Natural killer cell treated with Interleukin-12 subunit alpha and Interleukin-12 subunit beta and Interleukin-15 and Interleukin-18, amount 100 ng/mL, for 72 hours (primary cell): ENCODE data around the gene GMCL1. TPM values are rescaled to one million over a fixed set of nuclear protein-coding genes. Genes with fewer than 3 reads are reported as not detected.
"Not testable (repeated sequence)": the region's sequence is repeated elsewhere in the genome, so short reads cannot be mapped to it uniquely, and the experiment has no call there.

Experiments used
- ATAC-seq, 2 donors: fragments of 150-1000 bp; cut with Tn5 transposase in 1 of 2; sonication (Bioruptor Pico), chemical (Tn5 transposase) in 1 of 2; 2 replicates each; pipeline ENCODE4 v1.10.0; 2021
- DNase-seq: peaks from one replicate; pipeline ENCODE4 v3.0.0; 2022; ENCODE audit warnings: low spot score
- H3K27ac Mint-ChIP-seq, 2 donors: 1 replicate in 1 of 2; 2 replicates in 1 of 2; pipeline ENCODE4 v1.8.0; 2022; ENCODE audit warnings: mixed read lengths in 2 of 2, mild to moderate bottlenecking in 1 of 2, moderate library complexity in 1 of 2
- H3K27me3 Mint-ChIP-seq, 2 donors: 1 replicate in 1 of 2; 2 replicates in 1 of 2; pipeline ENCODE4 v1.8.0; 2022; ENCODE audit warnings: mixed read lengths in 2 of 2
- H3K36me3 Mint-ChIP-seq: one replicate; pipeline ENCODE4 v1.8.0; 2022; ENCODE audit warnings: mixed read lengths
- H3K4me1 Mint-ChIP-seq, 2 donors: 1 replicate in 1 of 2; 2 replicates in 1 of 2; pipeline ENCODE4 v1.8.0; 2022; ENCODE audit warnings: low read depth in 2 of 2, mixed read lengths in 2 of 2, mild to moderate bottlenecking in 1 of 2
- H3K4me3 Mint-ChIP-seq: one replicate; pipeline ENCODE4 v1.8.0; 2022; ENCODE audit warnings: mixed read lengths
- H3K9me3 Mint-ChIP-seq: 2 replicates; pipeline ENCODE4 v1.8.0; 2022; ENCODE audit warnings: mixed read lengths
- total RNA-seq, 2 donors: library from RNA; stranded (reverse); gene quantifications; one replicate each; pipeline ENCODE4 v1.2.3, GENCODE V29; 2022

GMCL1 gene
- total RNA-seq, 2 donors from 2014 or later = 18.6 to 36.7 TPM

DNA sequence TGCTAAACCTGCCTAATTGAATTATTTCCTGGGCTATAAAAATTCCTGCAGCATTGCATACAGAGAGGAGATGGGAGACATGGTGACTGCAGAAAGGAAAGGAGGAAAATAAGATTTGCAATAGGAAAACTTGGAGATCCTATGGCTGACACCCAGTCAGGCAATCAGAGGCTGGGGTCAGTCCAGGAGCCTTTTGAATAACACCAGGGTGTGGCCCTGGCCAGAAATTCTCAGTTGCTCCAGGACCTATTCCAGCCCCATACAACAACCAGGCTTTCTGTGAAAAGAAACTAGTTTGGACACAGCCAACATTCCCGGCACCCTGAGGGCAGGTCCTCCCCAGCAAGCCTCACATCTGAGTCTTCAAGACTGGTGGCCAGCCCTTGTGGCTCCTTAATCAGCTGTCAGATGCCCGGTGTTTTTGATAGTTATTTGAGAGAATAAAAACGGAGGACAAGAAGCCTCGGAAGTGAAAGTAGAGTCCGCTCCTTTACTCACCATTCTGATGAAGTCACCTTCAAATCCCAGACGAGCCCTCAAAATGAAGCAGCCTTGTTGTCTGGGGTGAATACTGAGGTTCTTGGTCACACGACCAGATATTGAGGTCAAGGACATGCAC, 31.1 kb upstream of the GMCL1 start:
- Mint-ChIP-seq H3K4me3 (peak overlapping the region; percentile 83), H3K36me3 (no peaks in the 10 kb centered on the region), H3K27ac (peak overlapping the region; percentile 53 to 86), H3K4me1 (peaks cover 27 to 34% of the 10 kb centered on the region in 2 donors), H3K27me3 (no peaks in the 10 kb centered on the region), H3K9me3 (no peaks in the 10 kb centered on the region)
- DNase-seq = no peak
- ATAC-seq = peak in 1 of 2 donors; percentile 24

DNA sequence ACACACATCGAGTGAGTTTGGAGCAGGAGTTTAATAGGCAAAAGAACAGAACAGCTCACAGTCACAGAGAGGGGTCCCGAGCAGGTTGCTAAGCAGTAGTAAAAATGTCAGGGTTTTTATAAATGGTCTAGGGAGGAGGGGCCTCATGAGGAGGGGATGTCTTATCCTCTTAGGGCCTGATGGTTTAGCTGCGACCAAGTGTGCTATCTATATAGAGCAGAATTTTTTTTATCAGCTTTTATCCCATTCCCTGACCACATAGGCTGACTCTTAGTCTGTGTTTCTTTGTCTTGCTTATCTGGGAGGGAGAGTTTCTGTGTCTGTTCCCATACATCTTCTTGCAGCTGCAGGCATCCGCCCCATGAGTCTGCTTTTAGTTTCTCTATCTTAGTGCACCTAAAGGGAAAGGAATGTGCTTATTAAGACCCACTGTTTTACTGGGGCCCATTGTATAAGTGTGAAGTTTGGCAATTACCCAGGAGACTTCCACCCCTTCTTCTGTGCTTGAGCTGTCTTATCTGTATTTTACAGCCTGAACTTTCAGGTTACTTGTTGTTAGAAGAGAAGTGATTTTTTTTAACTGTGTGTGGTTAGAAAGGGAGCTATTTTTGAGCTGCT, 30.4 kb upstream of the GMCL1 start:
- peak in 1 of 2 donors; percentile 31 for ATAC-seq
- Mint-ChIP-seq H3K27ac (peak overlapping the region; percentile 53 to 86), H3K9me3 (no peaks in the 10 kb centered on the region), H3K36me3 (no peaks in the 10 kb centered on the region), H3K27me3 (no peaks in the 10 kb centered on the region), H3K4me1 (peaks cover 31 to 37% of the 10 kb centered on the region in 2 donors), H3K4me3 (peak overlapping the region; percentile 83)
- no peak for DNase-seq

DNA sequence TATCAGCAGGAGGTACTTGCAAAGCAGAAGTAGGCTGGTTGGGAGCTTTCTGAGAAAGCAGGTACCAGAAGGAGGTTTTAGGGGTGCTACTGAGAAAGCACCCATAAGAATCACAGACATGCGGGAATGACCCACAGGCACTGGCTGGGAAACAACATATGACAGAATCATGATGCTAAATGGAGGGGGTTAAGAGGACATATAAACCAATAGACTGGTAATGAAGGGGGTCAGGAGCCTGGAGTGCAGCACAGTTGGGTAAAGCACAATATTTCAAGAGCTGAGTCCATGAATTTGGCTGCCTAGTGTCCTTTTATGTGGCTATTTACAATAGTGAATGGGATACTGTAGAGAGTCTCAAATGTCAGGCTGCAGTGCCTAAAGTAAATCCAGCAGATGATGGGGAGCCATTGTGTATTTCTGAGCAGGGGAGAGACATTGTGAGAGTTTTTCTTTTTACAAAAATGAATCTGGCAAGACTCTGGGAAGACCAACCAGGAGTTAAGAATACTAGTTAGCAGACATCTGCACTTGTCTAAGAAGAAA, 27.6 kb upstream of the GMCL1 start:
- H3K9me3 Mint-ChIP-seq = no peaks in the 10 kb centered on the region
- H3K4me1 Mint-ChIP-seq = peaks cover 36 to 41% of the 10 kb centered on the region in 2 donors
- H3K27me3 Mint-ChIP-seq = no peaks in the 10 kb centered on the region
- H3K4me3 Mint-ChIP-seq = no peak overlapping the region
- ATAC-seq (no peak), DNase-seq (no peak)
- H3K27ac Mint-ChIP-seq = no peak overlapping the region
- H3K36me3 Mint-ChIP-seq = no peaks in the 10 kb centered on the region

DNA sequence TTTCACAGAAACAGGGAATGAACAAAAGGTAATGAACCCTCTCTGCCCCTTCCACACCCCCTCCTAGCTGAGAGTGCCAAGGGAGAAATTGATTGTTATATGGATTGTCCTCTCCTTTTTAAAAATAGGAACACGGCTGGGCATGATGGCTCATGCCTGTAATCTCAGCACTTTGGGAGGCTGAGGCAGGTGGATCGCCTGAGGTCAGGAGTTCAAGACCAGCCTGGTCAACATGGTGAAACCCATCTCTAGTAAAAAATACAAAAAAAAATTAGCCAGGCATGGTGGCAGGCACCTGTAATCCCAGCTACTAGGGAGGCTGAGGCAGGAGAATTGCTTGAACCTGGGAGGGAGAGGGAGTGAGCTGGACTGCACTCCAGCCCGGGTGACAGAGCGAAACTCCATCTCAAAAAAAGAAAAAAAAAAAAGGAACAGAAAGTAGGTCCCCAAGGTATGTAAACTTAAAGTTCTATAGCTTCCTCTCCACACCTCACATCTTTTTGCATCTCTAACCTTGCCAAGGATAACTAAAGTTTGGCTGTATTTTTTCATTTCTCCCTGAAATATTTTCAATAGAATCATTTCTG, 26.6 kb upstream of the GMCL1 start:
- peaks cover 31 to 33% of the 10 kb centered on the region in 2 donors for H3K4me1 Mint-ChIP-seq
- DNase-seq, H3K36me3 Mint-ChIP-seq, H3K27ac Mint-ChIP-seq, H3K4me3 Mint-ChIP-seq, H3K27me3 Mint-ChIP-seq, ATAC-seq, H3K9me3 Mint-ChIP-seq: not testable (repeated sequence)

DNA sequence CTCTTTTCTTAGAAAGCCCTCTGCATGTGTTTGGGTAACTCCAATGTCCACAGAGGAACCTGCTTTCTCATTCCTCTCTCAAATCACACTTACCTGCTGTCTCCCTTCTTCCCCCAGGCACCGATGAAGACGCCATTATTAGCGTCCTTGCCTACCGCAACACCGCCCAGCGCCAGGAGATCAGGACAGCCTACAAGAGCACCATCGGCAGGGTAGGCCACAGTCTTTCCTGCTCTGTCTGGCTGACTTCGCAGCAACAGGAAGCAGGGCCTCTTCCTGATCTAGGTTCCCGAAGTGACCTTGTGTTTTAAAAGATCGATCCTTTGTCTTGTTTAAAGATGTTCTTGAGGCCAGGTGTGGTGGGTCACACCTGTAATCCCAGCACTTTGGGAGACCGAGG, 25.0 kb upstream of the GMCL1 start:
- ATAC-seq (peak; percentile 48 to 54), DNase-seq (no peak)
- Mint-ChIP-seq H3K4me1 (peaks cover 17% of the 10 kb centered on the region in 2 donors), H3K27me3 (no peaks in the 10 kb centered on the region), H3K27ac (peak overlapping the region; percentile 49 to 73), H3K4me3 (peak overlapping the region; percentile 49), H3K36me3 (no peaks in the 10 kb centered on the region), H3K9me3 (no peaks in the 10 kb centered on the region)

DNA sequence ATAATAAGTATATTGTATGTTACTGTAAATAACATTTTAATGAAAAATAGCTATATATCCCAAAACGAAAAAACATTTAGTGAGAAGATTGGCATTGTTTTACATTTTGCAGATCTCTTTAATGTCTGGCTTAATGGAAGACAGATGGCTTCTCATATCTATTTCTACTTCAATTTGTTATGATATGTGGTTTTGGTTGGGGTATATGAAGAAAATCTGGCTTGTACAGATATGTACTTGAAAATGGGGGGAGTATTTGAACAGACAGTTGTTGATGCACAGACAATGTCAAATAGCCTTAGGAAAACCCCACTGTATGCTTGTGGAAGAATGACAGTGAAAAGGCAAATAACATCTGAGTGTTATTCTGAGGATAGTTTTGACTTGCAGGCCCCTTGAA, 23.6 kb upstream of the GMCL1 start:
- H3K27me3 Mint-ChIP-seq = no peaks in the 10 kb centered on the region
- H3K4me1 Mint-ChIP-seq = peaks cover 9 to 17% of the 10 kb centered on the region in 2 donors
- no peak overlapping the region for H3K4me3 Mint-ChIP-seq
- no peak for DNase-seq
- ATAC-seq = no peak
- no peak overlapping the region for H3K27ac Mint-ChIP-seq
- H3K9me3 Mint-ChIP-seq = no peaks in the 10 kb centered on the region
- no peaks in the 10 kb centered on the region for H3K36me3 Mint-ChIP-seq

DNA sequence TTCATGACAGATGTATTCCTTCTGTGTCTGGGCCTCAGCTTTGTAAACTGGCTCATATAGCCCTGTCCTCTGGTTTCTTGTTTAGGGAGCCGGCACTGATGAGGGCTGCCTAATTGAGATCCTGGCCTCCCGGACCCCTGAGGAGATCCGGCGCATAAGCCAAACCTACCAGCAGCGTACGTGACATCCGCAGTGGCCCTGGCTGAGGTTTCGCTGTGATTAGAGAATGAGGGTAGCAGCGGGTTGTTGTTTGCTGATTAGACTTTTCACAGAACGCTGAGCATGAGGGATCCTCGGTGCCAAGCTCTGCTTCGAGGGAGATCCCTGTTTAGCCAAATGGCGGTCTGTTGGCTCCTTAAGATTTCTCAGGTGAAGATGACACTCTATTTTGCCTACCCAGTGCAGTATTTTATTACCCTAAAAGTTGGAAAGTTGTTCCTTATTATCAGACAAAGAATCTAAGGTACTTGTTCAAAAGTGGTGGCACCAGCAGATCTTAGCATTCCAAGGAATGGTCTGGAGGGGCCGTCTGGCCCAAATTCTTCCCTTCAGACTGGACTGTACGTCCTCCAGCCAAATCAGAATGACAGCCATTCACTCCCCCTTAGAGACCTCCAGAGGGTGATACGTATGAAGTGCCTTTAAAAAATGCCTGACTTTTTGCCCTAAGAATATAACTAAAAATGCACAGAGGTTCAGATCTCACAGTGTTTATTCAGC, 21.5 kb upstream of the GMCL1 start:
- H3K36me3 Mint-ChIP-seq = no peaks in the 10 kb centered on the region

DNA sequence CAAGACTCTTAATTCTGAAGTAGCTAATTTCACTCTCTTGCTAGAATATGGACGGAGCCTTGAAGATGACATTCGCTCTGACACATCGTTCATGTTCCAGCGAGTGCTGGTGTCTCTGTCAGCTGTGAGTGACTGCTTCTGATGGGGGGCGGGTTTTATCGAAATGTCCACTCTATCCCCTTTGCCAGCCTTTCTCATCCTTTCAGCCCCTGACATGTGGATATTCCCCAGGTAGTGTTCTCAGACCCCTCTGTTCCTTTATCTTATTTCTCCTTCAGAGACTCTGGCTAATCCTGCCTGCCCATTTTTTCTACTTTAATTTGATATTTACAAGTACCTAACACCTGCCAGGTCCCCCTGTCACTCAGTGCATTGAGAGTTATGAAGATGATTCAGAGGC, 18.9 kb upstream of the GMCL1 start:
- ATAC-seq (no peak), DNase-seq (no peak)
- H3K27me3 Mint-ChIP-seq = no peaks in the 10 kb centered on the region
- no peak overlapping the region for H3K27ac Mint-ChIP-seq
- no peak overlapping the region for H3K4me3 Mint-ChIP-seq
- no peaks in the 10 kb centered on the region for H3K36me3 Mint-ChIP-seq
- H3K4me1 Mint-ChIP-seq = no peaks in the 10 kb centered on the region
- no peaks in the 10 kb centered on the region for H3K9me3 Mint-ChIP-seq

More for the DNA sequence above, 21.5 kb upstream of the GMCL1 start:
- DNase-seq = no peak
- Mint-ChIP-seq H3K27me3 (no peaks in the 10 kb centered on the region), H3K9me3 (no peaks in the 10 kb centered on the region), H3K27ac (no peak overlapping the region), H3K4me1 (peaks cover 9 to 13% of the 10 kb centered on the region in 2 donors), H3K4me3 (no peak overlapping the region)
- no peak for ATAC-seq

DNA sequence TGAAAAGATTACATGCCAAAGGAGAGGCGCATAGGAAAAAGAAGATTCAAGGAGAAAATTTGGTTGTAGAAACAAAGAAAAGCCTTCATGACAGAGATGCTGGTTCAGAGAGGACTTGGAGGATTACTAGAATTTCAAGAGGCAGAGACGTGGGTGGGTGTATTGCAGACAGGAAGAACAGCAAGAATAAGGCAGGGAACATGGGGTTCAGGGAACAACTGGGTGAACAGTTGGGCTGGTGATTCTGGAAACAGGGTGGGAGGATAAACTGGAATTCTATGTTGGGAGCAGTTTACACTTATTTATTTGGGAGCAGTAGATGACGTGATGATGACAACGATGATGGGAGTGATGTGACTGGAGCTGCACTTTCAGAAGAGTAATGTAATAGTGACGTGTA, 18.4 kb upstream of the GMCL1 start:
- H3K9me3 Mint-ChIP-seq = no peaks in the 10 kb centered on the region
- DNase-seq (no peak), ATAC-seq (no peak)
- H3K27ac Mint-ChIP-seq = no peak overlapping the region
- H3K27me3 Mint-ChIP-seq = no peaks in the 10 kb centered on the region
- no peaks in the 10 kb centered on the region for H3K4me1 Mint-ChIP-seq
- no peaks in the 10 kb centered on the region for H3K36me3 Mint-ChIP-seq
- no peak overlapping the region for H3K4me3 Mint-ChIP-seq

DNA sequence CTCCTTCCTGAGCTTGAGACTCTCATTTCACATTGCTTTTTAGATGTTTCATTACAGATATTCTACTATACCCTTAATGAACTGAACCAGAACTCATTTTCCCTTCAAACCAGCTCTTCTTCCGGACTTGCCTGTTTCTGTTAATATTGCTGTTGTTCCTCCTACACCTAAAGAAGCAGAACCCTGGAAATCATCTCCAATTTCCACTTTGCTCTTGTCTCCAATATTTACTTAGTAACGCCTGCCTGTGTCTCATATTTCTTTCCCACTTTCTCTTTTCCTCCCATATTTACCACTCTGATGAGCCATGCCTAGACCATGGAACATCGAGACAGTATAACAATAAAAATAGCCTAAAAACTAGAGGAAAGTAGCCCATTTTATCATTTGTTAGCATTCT, 17.9 kb upstream of the GMCL1 start:
- H3K9me3 Mint-ChIP-seq = no peaks in the 10 kb centered on the region
- H3K27me3 Mint-ChIP-seq = no peaks in the 10 kb centered on the region
- ATAC-seq (no peak), DNase-seq (no peak)
- H3K4me3 Mint-ChIP-seq = no peak overlapping the region
- H3K27ac Mint-ChIP-seq = no peak overlapping the region
- no peaks in the 10 kb centered on the region for H3K36me3 Mint-ChIP-seq
- no peaks in the 10 kb centered on the region for H3K4me1 Mint-ChIP-seq

DNA sequence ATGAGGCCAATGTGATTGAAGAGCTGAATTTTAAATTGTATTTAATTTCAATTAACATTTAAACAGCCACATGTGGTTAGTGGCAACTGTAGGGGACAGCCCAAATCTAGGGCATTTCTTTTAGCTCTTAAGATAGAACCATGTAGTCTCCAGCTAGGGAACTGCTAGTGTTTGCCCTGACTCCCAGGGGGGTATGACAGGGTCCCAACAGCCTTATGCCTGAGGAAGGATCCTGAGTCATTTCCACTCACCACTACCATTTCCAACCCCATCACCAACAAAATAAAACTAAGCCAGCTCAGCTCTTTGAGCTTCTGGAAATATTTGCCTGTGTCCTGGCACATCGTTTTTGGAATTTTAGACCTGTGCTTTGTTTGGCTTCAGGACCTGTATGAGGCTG, 13.7 kb upstream of the GMCL1 start:
- Mint-ChIP-seq H3K4me1 (peaks cover 0 to 4% of the 10 kb centered on the region in 2 donors), H3K9me3 (no peaks in the 10 kb centered on the region), H3K27me3 (no peaks in the 10 kb centered on the region), H3K4me3 (no peak overlapping the region), H3K36me3 (no peaks in the 10 kb centered on the region), H3K27ac (peak overlapping the region in 1 of 2 donors; percentile 26)
- ATAC-seq = no peak
- DNase-seq = no peak

DNA sequence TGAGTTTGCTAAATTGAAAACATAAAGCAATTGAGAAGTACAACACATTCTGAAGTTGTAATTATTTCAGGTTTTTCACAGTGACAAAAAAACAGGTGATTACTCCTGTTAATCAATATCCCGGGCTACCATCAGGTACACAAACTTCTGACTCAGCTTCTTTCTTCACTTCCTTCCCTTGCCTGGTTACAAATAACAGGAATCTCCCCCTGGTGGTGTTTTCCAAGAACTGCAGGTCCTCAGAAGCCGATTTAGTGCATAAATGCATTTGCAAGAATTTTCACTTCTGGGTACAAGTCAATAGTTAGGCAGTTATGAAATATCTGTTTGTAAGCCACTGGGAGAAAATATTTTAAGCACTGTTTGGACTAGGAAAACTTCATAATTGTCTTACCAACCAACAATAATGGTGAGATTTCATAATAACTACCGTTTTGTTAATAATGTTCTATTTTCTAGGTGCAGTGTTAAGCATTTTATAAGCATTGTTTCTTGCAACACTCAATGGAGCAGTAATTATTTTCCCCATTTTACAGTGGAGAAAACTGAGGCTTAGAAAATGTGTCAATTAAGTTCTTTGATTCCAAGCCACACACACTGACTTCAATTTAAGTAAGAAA, 12.4 kb upstream of the GMCL1 start:
- H3K27me3 Mint-ChIP-seq = no peaks in the 10 kb centered on the region
- DNase-seq = peak; percentile 85
- H3K27ac Mint-ChIP-seq = no peak overlapping the region
- H3K9me3 Mint-ChIP-seq = no peaks in the 10 kb centered on the region
- ATAC-seq = peak; percentile 67 to 78
- H3K36me3 Mint-ChIP-seq = no peaks in the 10 kb centered on the region
- H3K4me3 Mint-ChIP-seq = no peak overlapping the region
- peaks cover 0 to 4% of the 10 kb centered on the region in 2 donors for H3K4me1 Mint-ChIP-seq

DNA sequence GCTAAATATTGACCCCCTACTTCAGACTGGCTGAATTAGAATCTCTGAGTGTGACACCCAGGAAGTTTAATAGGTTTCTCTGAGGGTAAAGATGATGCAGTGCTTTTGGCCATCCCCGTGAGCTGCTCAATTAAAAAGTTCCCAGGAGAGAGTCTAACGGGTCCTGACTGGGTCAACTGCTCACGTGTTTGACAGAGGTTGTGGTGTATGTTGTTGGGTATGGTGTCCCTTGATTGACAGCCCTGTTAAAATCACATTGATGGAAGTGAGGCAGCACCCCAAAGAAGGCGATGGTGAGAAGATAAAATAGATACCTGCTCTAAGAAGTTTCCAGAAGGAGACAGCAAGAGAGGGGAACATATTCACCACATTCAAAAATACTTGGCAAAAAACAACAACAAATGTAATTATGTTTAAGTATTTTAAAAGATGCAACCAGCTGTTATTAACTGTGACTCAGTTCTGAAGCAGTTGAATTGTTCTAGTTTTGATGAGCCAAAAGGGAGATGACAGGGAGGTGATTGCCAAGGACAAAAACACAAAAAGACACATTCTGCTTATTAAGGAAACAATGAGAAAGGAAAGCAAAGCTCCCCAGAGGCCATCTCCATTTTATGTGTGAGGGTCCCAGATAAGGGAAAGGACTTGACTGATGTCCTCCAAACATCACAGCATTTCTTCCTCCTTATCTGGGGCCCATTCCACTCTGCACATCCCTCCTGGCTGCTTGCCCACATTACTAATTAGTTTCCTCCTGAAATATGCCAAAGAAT, 11.5 kb upstream of the GMCL1 start:
- H3K4me1 Mint-ChIP-seq = peaks cover 0 to 4% of the 10 kb centered on the region in 2 donors
- no peaks in the 10 kb centered on the region for H3K9me3 Mint-ChIP-seq
- H3K27ac Mint-ChIP-seq = no peak overlapping the region
- H3K4me3 Mint-ChIP-seq = no peak overlapping the region
- H3K27me3 Mint-ChIP-seq = no peaks in the 10 kb centered on the region
- ATAC-seq = no peak
- no peak for DNase-seq
- H3K36me3 Mint-ChIP-seq = no peaks in the 10 kb centered on the region
